Kidney glomerular epithelial cell (primary cell): ENCODE data around the gene PPME1.
"Not testable (repeated sequence)": the region's sequence is repeated elsewhere in the genome, so short reads cannot be mapped to it uniquely, and the experiment has no call there.

ENCODE experiments used
- DNase-seq: peaks from one replicate; lab custom pipeline; 2025; lab: John Stamatoyannopoulos, UW

Gene PPME1

GRCh38 chr11:74170694-74171629 lies at the start of gene PPME1, which contains the start of gene C2CD3:
TSS of gene PPME1 (plus strand) at chr11:74171289. CDS start at chr11:74171422, 133 bp downstream.
TSS of gene C2CD3 (minus strand) at chr11:74171002. CDS start at chr11:74170792, 210 bp downstream.
- DNase-seq, result peak; percentile 99

GRCh38 chr11:74121804-74122203 lies 49.3 kb upstream of the PPME1 start:
- no peak for DNase-seq

GRCh38 chr11:74123008-74123448 lies 48.1 kb upstream of the PPME1 start:
- DNase-seq, result peak; percentile 67

GRCh38 chr11:74129121-74129520 lies 42.0 kb upstream of the PPME1 start:
- not testable (repeated sequence) for DNase-seq

GRCh38 chr11:74132833-74133232 lies 38.3 kb upstream of the PPME1 start:
- DNase-seq, result no peak

- DNase-seq, result no peak
Measured at GRCh38 chr11:74133436-74133835, 37.7 kb upstream of the PPME1 start.

GRCh38 chr11:74134661-74135060 lies 36.4 kb upstream of the PPME1 start:
- DNase-seq, result no peak

GRCh38 chr11:74135127-74135840 lies 35.8 kb upstream of the PPME1 start:
- DNase-seq, result peak; percentile 87

GRCh38 chr11:74138021-74138420 lies 33.1 kb upstream of the PPME1 start:
- DNase-seq, result peak; percentile 59

GRCh38 chr11:74138572-74138971 lies 32.5 kb upstream of the PPME1 start:
- peak; percentile 97 for DNase-seq

GRCh38 chr11:74139151-74139918 lies 31.8 kb upstream of the PPME1 start:
- DNase-seq, result peak; percentile 46

- not testable (repeated sequence) for DNase-seq
Measured at GRCh38 chr11:74139919-74140431, 31.1 kb upstream of the PPME1 start.

- DNase-seq, result no peak
Measured at GRCh38 chr11:74141241-74141695, 29.8 kb upstream of the PPME1 start.

- DNase-seq, result no peak
Measured at GRCh38 chr11:74141908-74142307, 29.2 kb upstream of the PPME1 start.

- peak; percentile 49 for DNase-seq
Measured at GRCh38 chr11:74142624-74143023, 28.5 kb upstream of the PPME1 start.

GRCh38 chr11:74144592-74144991 lies 26.5 kb upstream of the PPME1 start:
- DNase-seq, result no peak

- peak; percentile 75 for DNase-seq
Measured at GRCh38 chr11:74147199-74147929, 23.7 kb upstream of the PPME1 start.

GRCh38 chr11:74153224-74153623 lies 17.9 kb upstream of the PPME1 start:
- no peak for DNase-seq

GRCh38 chr11:74154620-74155281 lies 16.3 kb upstream of the PPME1 start:
- peak; percentile 33 for DNase-seq

- DNase-seq, result no peak
Measured at GRCh38 chr11:74157169-74157568, 13.9 kb upstream of the PPME1 start.
